ENCODE data around the gene MLIP. TPM values are rescaled to one million over a fixed set of nuclear protein-coding genes. Genes with fewer than 3 reads are reported as not detected.

Gene MLIP
- total and polyA plus RNA-seq, 2 of the 13 experiments (the other 11 are each of a cell fraction or from before 2014, with no cell fraction given): 0.08 to 0.33 TPM

- TF ChIP-seq SMC3 (IDR thresholded peaks at IDR 0.05; ENCODE audit: low read length) (no peak), MED8 (CRISPR knock-in tag; IDR thresholded peaks at IDR 0.05; ENCODE audit: insufficient replicate concordance) (no peak), U2AF2 (IDR thresholded peaks at IDR 0.05; ENCODE audit: low read depth, low read length) (no peak), ZNF780A (CRISPR knock-in tag; IDR thresholded peaks at IDR 0.05) (no peak), BCL3 (CRISPR knock-in tag; IDR thresholded peaks at IDR 0.05) (no peak)
Measured at GRCh38 chr6:54157405-54157804, 46.2 kb downstream of the MLIP start (continued).

DNA sequence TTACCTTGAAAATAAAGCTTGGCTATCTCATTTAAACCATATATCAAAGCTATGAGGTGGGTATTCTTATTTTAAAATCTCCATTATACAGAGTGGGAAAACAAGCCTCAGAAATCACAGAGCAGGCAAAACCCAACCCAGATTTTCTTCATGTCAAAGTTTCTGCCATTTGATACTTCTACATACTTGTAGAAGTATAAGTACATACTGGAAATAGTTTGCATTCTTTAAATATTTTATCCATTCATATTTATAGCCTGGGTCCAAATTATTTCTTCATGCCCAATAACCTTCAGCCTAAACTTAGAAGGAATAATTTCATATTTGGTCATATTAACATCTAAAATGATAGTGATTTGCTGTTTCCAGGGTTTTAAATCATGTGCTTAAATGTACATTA is 61.8 kb downstream of the MLIP start:
- no peak overlapping the region for H3K4me2 ChIP-seq (ENCODE audit: low read depth, low read length)
- H3K4me1 ChIP-seq (ENCODE audit: insufficient read depth, low read length): no peaks in the 10 kb centered on the region
- no peaks in the 10 kb centered on the region for H3K9me3 ChIP-seq (ENCODE audit: low read length)
- H3K36me3 ChIP-seq (replicated peaks in 1 of 2; ENCODE audit: control insufficient read depth in 1 of 2, insufficient read depth in 2 of 2, low read length in 2 of 2): no peaks in the 10 kb centered on the region
- POLR2A ChIA-PET: no interaction called here
- CTCF ChIA-PET (ENCODE audit: low intra/inter-chr PET ratio, low total read pairs): no interaction called here
- BruUV-seq (replicated peaks): no TSS peak
- H4K20me1 ChIP-seq (ENCODE audit: insufficient read depth, low read length): no peaks in the 10 kb centered on the region
- intact Hi-C loops (cut with micrococcal nuclease; ENCODE audit: unreplicated experiment) (no loop called here), in situ Hi-C loops (cut with HindIII; ENCODE audit: extremely low pct_ligation_motif_present, low pct_unique_long_range_greater_than_20kb) (no loop called here)
- DNase-seq (ENCODE audit: low spot score) (no peak), FAIRE-seq (no peak), ATAC-seq (no peak)
- no peak overlapping the region for H3K9ac ChIP-seq (ENCODE audit: insufficient read depth, low read depth, low read length)
- no peaks in the 10 kb centered on the region for H3K27me3 ChIP-seq (ENCODE audit: control insufficient read depth in 1 of 2, insufficient read depth in 2 of 2, low read length in 2 of 2)
- no peak overlapping the region for H3K27ac ChIP-seq (ENCODE audit: extremely low read length, insufficient read depth, low read length)
- TF ChIP-seq TCF7L2 (IDR thresholded peaks at IDR 0.05; ENCODE audit: low read depth, low read length) (no peak), ZNF629 (CRISPR knock-in tag; conservative IDR thresholded peaks at IDR 0.05) (no peak), ZNF841 (CRISPR knock-in tag; IDR thresholded peaks at IDR 0.05; ENCODE audit: borderline replicate concordance) (no peak), SOX13 (IDR thresholded peaks at IDR 0.05) (no peak), SOX13 (CRISPR knock-in tag; conservative IDR thresholded peaks at IDR 0.05 in 1 of 2, IDR thresholded peaks at IDR 0.05 in 1 of 2) (no peak), ZNF761 (CRISPR knock-in tag; conservative IDR thresholded peaks at IDR 0.05) (no peak), ZNF609 (CRISPR knock-in tag; IDR thresholded peaks at IDR 0.05; ENCODE audit: borderline replicate concordance) (no peak), STAT5B (CRISPR knock-in tag; IDR thresholded peaks at IDR 0.05) (no peak), ARNTL (CRISPR knock-in tag; IDR thresholded peaks at IDR 0.05) (no peak), ZNF724P (CRISPR knock-in tag; IDR thresholded peaks at IDR 0.05; ENCODE audit: borderline replicate concordance) (no peak), NR1H2 (CRISPR knock-in tag; IDR thresholded peaks at IDR 0.05; ENCODE audit: borderline replicate concordance, low read depth) (no peak), KLF9 (CRISPR knock-in tag; IDR thresholded peaks at IDR 0.05; ENCODE audit: low read depth) (no peak)
- H3K4me3 ChIP-seq (replicated peaks in 1 of 3; ENCODE audit: insufficient read depth in 1 of 3, low read depth in 2 of 3, low read length in 3 of 3): no peak overlapping the region
- H3K79me2 ChIP-seq (ENCODE audit: insufficient read depth, low read length): no peaks in the 10 kb centered on the region
- H2AFZ ChIP-seq (ENCODE audit: low read length): no peak overlapping the region
